Fibroblast of skin of back (primary cell): ENCODE measurements around the gene CFAP52.
A peak's percentile ranks its signal among the peaks of the same experiment; 100 is the strongest.
"Not testable (repeated sequence)": the region's sequence is repeated elsewhere in the genome, so short reads cannot be mapped to it uniquely, and the experiment has no call there.

Experiments used
- DNase-seq: peaks from one replicate; pipeline ENCODE4 v3.0.0-alpha.2; 2013

The CFAP52 gene

GRCh38 chr17:9645851-9646545, 69.6 kb downstream of the CFAP52 start:
- no peak for DNase-seq

- no peak for DNase-seq
Measured at GRCh38 chr17:9646546-9646885, 70.1 kb downstream of the CFAP52 start.

- DNase-seq, result no peak
Measured at GRCh38 chr17:9647014-9647413, 70.6 kb downstream of the CFAP52 start.

GRCh38 chr17:9648521-9649110, 72.2 kb downstream of the CFAP52 start:
- no peak for DNase-seq

GRCh38 chr17:9658593-9659211, 82.3 kb downstream of the CFAP52 start:
- peak; percentile 85 for DNase-seq

- DNase-seq, result no peak
Measured at GRCh38 chr17:9661027-9661426, 84.6 kb downstream of the CFAP52 start.

GRCh38 chr17:9663511-9663910, 87.1 kb downstream of the CFAP52 start:
- not testable (repeated sequence) for DNase-seq

- no peak for DNase-seq
Measured at GRCh38 chr17:9666461-9667050, 90.1 kb downstream of the CFAP52 start.

GRCh38 chr17:9668517-9668916, 92.1 kb downstream of the CFAP52 start:
- DNase-seq, result peak; percentile 33

GRCh38 chr17:9669551-9670008, 93.1 kb downstream of the CFAP52 start:
- no peak for DNase-seq

GRCh38 chr17:9670596-9670995, 94.2 kb downstream of the CFAP52 start:
- no peak for DNase-seq

GRCh38 chr17:9671559-9671958, 95.1 kb downstream of the CFAP52 start:
- DNase-seq, result no peak

GRCh38 chr17:9672266-9672665, 95.8 kb downstream of the CFAP52 start:
- DNase-seq, result peak; percentile 2

- no peak for DNase-seq
Measured at GRCh38 chr17:9672691-9673090, 96.2 kb downstream of the CFAP52 start.

- no peak for DNase-seq
Measured at GRCh38 chr17:9676084-9676483, 99.6 kb downstream of the CFAP52 start.

- DNase-seq, result peak; percentile 58
Measured at GRCh38 chr17:9676820-9677310, 100.4 kb downstream of the CFAP52 start.

GRCh38 chr17:9677411-9677810, 101.0 kb downstream of the CFAP52 start:
- DNase-seq, result no peak

GRCh38 chr17:9677896-9678295, 101.5 kb downstream of the CFAP52 start:
- DNase-seq, result no peak

GRCh38 chr17:9684955-9685621, 108.6 kb downstream of the CFAP52 start:
- DNase-seq, result no peak
